CD1c-positive myeloid dendritic cell (primary cell): ENCODE data around the gene XPNPEP1.
A peak's percentile ranks its signal among the peaks of the same experiment; 100 is the strongest.

Source experiments
- DNase-seq: peaks from one replicate; pipeline ENCODE4 v3.0.0-alpha.2; 2016; ENCODE audit errors: extremely low spot score

XPNPEP1 gene

DNA sequence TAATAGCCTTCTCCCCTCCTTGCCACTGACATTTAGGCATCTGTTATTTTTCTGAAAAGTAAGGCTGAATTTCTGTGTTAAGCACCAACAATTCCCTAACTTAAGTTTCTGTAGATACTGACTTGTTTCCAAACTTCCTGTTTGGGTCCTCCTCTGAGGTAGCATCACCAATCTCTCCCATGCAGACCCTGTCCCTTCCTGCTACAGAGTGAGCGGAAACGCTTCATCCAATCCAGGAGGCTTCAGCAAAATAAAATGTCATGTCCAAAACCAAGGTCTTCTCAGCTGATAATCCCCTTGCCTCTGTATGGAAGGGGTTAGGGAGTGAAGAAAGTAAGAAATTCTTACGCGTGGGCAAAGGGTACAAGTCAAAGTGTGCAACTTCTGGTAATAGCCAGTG lies 29.9 kb downstream of the XPNPEP1 start:
- DNase-seq: no peak

- DNase-seq: no peak
Observed at GRCh38 chr10:109892931-109893330, 30.4 kb downstream of the XPNPEP1 start.

DNA sequence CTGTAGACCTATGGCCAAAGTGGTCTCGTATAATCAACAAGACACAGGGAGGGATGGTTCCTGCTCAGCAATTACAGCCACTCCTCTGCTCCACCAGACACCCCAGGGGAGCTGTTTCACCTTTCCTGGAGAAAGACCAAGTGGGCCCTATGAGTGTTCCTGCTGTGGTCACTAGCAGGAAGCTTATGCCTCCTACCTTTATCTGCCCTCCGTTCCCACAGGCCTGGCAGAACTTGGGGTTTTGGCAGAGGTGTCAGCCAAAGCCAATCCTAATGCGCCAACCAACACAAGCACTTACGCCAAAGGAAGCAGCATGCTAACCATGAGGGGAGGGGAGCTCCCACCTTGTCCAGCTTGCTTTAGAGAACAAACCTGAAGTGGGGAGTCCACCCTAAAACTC lies 31.2 kb downstream of the XPNPEP1 start:
- no peak for DNase-seq

DNA sequence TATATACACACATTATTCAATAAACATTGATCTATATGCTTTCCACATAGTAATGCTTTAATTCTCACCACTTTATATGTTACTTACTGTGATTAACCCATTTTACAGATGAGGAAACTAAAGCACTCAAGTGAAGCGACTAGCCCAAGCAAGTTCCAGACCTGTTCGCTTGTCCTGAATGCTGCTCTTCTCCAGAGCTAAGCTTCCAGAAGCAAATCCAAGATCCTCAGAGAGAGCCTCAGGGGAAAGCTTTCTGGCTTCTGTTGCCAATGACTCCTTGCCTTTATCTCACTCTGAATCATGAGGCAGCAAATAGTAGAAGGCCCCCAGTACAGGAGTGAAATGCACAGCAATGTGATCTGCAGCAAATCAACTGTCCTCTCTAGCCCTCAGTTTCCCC lies 32.2 kb downstream of the XPNPEP1 start:
- no peak for DNase-seq

GRCh38 chr10:109889867-109890266 lies 33.4 kb downstream of the XPNPEP1 start:
- DNase-seq: no peak

DNA sequence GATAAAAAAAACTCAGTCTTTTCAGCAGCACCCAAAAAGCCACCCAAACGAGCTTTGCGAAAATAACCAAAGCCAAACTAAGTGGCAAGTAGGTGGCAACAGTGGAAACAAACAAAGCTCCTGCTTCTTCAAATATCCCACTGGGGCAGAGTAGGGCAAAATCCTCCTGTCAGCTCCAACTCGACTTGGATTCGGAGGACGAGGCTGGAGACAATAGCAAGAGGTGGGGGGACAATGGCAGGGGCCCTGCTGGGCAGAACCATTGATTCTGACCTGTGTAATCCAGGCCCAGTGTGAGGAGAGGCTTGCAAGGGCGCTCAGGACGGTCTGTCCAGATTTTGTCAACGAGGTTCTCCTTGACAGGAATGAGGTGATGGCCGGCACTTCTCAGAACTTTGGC lies 35.5 kb downstream of the XPNPEP1 start:
- no peak for DNase-seq

GRCh38 chr10:109887243-109887642 lies 36.1 kb downstream of the XPNPEP1 start:
- DNase-seq: no peak

- DNase-seq: no peak
Observed at GRCh38 chr10:109886781-109887140, 36.5 kb downstream of the XPNPEP1 start.

- DNase-seq: no peak
Observed at GRCh38 chr10:109886037-109886780, 37.1 kb downstream of the XPNPEP1 start.

GRCh38 chr10:109883859-109884771 lies 39.2 kb downstream of the XPNPEP1 start:
- DNase-seq: peak; percentile 82

GRCh38 chr10:109882251-109883057 lies 40.9 kb downstream of the XPNPEP1 start:
- DNase-seq: no peak

GRCh38 chr10:109881769-109882057 lies 41.6 kb downstream of the XPNPEP1 start:
- no peak for DNase-seq

- no peak for DNase-seq
Observed at GRCh38 chr10:109880886-109881768, 42.2 kb downstream of the XPNPEP1 start.

GRCh38 chr10:109877546-109877945 lies 45.8 kb downstream of the XPNPEP1 start:
- no peak for DNase-seq

GRCh38 chr10:109875828-109876821 lies 47.2 kb downstream of the XPNPEP1 start:
- DNase-seq: no peak

DNA sequence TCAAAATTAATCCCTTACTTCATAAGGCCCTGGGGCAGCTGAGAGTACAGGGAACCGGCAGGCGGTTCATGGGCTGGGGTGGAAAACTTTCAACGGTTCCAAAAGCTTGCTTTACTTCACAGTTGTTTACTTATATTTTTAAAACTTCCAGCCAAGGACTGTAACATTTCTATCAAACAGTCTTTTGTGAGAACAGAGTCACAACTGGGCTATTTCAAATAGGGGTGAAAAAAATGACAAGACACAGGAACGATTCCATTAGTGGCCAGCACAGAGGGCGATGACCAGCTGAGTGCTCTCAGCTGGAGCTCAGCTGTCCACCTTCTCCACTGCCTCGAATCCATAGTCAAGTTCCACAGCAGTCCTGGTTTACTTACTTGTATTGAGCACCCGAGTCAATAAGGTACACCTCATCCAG lies 48.2 kb downstream of the XPNPEP1 start:
- no peak for DNase-seq

DNA sequence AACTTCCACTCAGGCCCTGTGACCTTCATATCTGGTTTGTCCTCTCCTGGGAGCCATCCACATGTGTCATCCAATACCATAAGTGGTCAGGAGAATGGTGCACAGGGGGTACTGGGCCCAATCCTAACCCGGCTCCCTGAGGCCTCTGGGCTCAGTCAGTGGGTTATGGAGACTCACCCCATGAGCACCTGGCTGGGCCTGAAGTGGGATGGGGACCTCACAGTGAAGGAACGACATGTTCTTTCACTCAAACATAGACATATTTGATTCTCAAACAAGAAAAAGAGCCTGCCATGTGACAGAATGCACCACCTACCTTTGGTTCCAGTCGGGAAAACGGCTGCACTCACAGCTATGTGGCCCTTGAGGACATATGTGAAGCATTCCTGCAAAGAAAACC lies 51.8 kb downstream of the XPNPEP1 start:
- DNase-seq: no peak

DNA sequence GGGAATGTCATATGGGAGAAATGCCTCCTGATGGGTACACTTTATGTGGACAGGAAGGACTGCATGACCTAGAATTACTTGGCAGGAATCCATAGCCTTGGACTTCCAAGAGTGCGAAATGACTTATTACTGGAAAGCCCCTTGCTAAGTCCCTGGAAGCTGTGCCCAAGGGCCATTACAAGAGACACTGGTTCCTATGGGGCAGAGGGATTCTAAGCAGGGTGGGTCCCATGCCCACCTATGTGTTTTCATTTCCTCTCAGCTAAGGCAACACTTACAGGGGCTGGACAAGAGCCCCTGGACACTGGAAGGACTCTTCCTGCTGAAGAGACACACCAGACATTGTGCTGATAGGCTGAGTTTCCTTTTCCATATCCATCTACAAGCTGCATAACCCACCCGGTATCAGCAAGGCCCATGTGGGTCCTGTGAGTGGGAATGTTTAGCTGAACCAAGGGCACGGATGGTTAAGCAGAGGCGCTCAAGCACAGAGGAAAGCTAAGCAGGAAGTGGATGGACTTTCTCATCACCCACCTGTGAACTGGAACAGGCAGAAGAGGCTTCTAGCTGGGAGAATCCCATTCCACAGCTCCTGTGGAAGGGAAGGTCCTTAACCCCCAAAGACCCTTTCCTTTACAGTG lies 56.2 kb downstream of the XPNPEP1 start:
- no peak for DNase-seq

- no peak for DNase-seq
Observed at GRCh38 chr10:109866168-109866994, 56.9 kb downstream of the XPNPEP1 start.
